HG03280 (cell line): Measurements from ENCODE around the gene GALNT18.

Experiments
- ATAC-seq: cut with Tn5 transposase; IDR thresholded peaks from one replicate; pipeline ENCODE4 v1.9.1; 2021; ENCODE audit warnings: mild to moderate bottlenecking, moderate library complexity; ENCODE audit not compliant: unreplicated experiment

Gene GALNT18

DNA sequence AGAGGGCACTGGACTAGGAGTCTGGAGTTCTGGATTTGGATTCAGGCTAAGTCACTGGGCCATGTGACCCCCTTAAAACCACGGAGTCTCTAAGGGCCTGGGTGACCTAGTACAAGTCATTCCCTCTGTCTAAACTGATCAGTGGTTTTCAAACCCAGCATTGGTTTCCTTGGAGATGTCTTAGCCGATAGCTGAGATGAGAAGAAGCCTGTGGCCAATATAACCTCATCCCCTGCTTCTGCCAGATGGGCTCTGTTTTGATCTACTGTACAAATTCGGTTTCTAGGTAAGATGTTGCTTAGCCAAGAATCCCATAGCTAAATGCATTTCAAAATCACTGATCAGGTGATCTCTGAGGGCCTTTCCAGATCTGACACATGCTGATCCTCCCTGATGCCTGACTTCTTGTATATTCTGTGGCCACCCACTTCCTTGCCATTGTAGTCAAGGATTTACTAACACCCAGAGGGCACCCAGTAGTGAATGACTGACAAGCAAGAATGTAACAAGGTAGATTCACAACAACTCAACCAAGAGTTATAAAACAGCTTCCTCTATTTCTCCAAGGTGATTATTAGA, 53.1 kb downstream of the GALNT18 start:
- no peak for ATAC-seq

DNA sequence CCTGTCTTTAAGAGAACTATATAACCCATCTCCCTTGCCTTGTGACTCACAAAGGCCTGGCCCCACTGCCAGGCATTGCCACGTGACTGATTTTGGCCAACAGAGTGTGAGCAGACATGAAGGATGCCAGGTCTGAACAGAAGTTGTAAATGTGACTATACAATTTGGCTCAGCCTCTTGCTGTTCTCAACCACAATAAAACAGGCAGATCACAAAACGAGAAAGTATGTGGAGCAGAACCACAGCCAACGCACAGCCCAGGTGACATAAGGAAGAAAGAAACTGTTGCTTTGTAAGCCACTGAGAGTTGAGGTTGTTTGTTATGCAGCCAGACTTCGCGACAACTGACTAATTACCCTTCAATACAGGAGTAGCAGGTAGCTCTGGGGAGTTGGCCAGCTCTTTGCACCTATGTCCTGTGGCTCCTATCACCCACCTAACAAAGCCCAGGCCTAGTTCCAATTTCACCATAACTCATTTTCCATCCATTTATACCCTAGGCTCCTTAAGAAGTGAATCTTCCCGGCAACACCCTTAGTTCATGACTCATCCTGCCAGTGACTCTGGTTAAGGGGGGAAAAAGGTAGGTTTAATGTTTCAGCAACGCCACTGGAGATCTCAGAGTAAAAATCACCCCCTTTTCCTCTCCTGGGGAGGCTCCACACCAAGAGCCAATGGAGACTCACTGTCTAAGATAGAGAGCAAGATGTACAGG, 53.7 kb downstream of the GALNT18 start:
- ATAC-seq = no peak

DNA sequence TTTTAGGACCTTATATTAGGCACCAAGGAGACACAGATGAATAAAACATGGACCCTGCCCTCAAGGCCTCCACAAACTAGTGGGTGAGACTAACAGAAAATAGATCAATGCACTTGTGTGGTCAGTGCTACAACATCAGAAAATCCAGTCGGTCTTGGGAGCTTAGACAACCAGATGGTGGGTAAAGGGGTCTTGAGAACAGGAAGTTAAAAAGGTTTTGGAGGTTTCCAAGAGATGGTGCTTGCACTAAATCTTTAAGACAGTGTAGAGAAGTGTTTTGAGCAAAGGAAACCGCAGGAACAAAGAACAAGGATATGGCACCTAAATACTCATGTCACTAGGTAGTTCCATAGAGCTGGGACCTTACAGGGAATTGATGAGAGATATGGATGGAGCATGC, 56.2 kb downstream of the GALNT18 start:
- no peak for ATAC-seq

DNA sequence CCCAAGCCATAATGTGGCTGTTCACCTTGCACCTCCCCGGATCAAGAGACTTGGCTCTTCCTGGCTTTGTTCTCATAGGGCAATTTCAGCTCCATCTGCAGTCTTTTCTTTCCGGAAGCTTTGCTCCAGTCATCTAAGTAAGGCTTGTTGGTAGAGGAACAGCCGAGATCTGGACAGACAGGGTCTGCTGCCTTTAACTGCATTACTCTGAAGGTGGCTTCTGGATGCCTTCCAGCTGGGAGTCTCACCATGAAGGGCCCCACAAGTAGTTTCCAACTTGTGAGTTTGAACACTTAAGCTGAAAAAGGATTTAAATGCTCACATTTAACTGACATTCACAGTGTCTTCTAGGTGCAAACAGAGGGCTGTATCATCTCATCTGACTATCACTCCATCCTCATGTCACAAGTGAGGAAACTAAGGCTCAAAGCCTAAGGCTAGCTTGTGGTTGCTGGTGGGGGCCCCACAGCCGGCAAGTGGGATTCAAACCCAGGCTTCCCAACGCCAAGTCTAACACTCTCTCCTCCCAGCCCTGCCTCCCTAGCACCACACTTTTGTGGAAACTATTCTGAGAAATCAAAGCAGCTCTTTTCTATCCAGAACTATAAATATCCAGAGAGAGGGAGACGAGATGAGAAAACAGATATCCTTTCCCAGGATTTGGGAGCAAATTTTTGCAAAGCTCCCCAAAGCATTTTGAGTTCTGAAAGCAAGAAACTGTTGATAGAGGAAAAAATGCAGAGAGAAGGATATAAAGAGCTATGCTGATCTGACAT, 58.4 kb downstream of the GALNT18 start:
- ATAC-seq = no peak

DNA sequence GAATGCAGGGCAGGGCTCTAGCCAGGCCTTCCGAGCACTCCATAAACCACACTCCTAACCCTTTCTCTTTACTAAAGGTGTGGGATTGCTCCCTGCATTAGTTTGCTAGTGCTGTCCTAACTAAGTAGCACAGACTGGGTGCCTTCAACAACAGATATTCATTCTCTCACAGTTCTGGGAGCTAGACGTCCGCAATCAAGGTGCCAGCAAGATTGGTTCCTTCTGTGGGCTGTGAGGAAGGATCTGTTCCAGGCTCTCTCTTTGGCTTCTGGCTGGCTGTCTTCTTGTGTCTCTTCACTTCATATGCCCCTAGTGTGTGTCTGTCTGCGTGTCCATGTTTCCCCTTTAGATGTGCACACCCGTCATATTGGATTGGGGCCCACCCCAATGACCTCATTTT, 59.8 kb downstream of the GALNT18 start:
- no peak for ATAC-seq

DNA sequence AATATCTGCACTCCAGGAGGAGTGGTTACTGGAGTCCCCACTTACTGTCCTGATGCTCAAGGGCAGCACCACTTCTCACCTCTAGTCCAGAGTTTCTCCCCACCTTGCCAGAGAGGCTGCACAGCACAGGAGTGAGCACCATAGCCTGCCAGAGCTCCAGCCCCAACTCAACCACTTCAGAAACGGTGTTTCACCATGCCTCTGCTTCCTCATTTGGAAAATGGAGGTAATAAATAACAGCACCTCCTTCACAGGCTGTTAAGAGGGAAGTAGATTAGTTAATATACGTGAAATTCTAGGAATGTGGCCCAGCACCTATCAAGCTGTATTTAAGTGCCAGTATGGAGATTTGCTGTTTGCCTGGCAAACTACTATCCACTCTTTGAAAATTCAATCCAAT, 63.0 kb downstream of the GALNT18 start:
- ATAC-seq = no peak

DNA sequence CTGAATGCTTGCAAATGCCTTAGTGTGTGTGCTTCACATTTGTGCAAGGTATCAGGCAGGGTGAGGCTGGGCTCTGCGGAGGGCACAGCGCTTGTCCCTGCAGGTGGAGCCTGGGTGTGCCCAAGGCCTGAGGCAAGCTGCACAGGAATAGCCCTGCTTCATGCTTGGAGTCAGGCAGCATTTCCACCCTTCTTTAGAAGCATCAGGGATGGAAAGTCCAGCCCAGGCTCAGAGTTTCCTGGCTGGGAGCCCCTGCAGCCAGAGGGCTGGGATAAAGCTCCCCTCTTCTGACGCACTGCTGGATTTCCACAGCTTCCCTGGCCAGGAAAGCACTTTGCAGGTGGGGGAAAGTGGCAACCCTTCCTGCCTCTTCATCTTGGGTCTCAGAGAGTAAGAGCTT, 63.4 kb downstream of the GALNT18 start:
- ATAC-seq = no peak

DNA sequence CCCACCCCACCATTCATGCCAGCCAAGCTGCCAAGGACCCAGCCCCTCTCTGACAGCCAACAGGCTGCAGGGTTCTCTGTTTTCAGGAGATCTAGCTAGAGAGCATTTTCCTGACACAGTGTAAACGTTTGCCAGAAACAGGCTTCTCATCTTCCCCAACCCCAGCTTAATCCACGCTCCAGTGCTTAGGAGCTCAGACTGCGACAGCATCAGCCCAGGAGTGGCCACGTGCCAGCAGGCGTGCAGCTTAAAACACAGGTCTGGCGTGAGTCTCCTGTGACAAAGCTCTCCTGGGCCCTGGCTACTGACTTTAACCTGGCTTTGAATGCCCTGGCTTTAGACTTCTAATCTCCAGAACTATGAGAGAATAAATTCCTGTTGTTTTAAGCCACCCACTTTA, 66.6 kb downstream of the GALNT18 start:
- no peak for ATAC-seq

DNA sequence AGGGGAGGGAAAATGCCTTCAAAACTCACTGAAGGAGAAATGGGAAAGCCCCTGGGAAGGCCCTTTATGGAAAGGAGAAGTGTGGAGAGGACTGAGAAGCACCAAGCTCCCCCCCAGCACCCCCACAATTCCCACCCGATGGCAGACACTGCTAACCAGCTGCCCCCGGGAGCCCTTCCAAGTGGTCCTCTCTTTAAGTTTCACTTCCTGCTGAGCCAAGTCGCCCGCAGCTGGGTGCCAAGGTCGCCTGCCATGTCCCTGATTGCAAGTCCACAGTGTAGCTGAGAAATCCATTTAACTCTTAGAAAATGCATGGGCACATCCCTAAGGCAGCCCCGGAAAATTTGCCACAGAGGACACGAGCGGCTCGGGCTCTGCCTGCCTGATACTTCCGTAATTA, 68.2 kb downstream of the GALNT18 start:
- ATAC-seq = no peak

DNA sequence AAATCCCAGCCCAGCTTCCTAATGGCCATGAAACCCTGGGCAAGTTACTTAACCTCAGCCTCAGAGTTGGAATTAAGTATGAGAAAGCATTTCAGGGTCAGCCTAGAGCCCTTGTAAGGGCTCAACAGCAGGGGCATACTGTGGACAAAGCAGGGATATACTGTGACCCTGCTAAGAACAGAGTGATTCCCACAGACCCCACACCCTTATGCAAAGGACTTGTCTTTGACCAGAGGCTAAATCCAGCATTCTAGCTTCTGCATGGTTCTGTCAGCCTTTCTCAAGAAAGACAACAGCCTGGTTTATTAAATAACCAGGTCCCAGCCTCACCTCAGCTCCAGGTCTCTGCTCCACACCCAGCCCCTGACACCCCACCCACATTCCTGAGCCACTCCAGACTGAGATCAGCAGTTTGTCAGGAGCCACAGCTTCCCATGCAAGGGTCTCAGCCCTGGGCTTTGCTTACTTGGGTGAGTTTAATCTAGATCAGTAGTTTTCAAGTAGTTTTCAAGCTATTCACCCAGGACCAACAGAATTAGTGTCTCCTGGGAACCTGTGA, 69.2 kb downstream of the GALNT18 start:
- no peak for ATAC-seq

DNA sequence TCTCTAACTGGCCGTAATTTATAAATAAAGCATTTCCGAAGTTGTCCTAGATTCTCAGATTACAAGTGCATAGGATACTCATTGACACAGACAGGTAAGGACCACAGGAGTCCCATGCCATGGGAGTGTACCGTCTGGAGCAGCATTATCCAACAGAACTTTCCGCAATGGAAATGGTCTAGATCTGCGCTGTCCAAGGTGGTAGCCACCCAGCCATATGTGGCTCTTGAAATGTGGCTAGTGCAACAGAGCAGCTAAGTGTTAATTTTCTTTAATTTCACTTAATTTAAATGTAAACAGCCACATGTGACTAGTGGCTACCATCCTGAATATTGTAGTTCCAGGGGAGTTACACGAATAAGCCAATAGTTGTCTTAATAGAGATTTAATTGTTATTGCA, 71.3 kb downstream of the GALNT18 start:
- ATAC-seq = no peak

DNA sequence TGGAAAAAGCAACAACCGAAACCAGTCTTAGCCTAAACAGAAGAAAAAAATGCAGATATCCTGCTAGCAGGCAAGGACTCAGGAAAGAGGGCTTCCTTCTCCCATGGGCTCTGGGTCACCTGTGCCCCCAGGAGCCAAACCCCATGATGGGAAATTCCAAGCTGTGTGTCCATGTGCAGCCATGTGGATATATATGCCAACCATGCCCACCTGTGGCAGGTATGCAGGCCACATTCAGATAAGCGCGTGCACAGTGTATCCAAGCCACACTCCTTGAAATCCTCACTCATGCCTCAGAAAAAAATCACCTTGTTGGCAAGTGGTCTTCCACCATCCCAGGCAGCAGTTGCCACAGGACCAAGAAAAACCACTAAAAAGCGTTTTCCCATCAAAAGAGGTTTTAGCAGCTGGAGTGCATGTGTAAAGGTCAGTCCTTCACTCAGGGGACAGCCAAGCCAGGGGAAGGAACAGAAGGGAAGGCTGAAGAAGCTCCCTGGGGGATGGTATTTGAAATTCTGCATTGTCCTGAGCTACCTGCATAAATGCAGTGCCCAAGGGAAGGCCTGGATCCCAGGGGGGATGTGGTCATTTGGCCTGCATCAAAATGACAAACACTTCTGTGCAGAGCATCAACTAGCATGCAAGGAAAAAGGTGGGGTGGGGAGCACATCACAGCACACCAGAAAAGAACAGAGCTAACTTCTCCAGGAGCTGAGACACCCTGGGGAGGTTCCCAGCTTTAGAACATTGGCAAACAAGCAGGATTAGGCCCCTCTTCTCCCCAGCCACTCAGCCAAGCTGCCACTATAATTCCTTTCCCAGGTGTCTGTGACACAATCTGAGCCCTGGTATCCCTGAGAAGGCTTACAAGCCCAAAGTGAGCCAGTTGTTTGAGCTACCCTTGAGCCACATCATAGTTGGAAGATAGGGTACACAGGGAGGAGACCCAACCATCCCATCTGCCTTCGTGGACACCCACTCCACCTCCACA, 76.2 kb downstream of the GALNT18 start:
- no peak for ATAC-seq

DNA sequence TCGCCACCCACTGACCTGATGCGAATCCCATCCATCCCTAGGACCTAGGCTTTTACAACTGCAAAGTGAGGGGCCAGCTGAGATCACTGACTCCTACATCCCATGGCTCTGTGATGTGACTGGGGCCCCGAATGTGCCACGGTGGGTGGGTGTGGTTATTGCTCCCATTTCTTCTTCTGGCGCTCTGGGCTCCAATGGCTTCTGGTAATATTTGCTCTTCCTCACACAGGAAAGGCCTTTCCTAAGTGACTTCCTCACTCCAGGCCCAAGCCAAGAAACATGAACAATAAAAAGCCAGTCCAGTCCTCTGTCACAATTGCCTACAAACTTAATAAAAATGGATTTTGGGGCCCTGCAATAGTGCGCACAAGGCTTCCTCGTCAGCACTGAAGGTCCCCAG, 78.1 kb downstream of the GALNT18 start:
- no peak for ATAC-seq

DNA sequence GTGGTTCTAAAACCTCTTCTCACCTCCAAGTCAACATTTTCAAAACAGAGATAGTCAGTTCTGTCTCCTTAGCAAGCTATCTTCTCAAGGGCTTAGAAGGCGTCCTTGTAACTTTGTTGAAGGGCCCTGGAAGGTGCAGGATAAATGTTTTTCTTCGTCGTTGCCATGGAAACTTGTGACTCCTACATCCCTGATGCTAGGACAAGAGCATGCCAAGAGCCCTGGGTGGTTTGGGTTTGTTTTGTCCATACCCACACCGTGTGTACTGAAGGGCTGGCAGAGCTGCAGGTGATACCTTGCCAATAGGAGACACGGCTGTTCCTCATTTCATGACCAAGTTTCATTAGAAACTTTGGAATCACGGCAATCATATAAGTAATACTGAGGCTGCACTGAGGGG, 81.6 kb downstream of the GALNT18 start:
- no peak for ATAC-seq

DNA sequence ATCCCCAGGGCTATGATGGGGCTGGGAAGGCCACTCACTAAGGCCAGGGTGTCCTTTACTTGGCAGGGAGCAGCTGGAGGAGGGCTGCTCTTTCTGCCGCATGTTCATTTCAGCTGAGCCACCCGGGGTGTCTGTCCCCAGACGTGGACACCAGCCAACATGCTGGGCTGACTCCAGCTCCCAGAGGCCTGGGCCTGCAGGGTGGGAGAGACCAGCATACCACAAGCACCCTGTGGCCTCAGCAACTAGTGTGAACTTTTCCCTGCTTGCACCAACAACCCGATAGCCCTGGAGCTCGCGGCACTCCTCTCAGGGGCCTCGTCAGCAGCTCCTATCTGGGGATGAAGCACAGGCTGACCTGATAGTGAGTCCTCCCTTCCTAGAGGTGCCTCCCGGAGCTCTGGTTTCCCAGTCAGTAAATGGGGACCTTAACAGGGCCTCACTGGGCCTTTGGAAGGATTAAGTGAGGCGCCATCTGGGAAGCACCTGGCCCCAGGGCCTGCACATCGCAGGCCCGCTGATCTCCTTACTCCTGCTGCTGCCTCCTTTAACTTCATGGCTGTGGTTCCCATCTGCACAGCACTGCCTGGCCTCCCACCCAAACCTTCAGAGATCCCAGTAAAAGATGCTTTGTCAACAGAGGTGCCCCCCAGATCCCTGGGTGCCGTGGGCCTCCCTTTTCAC, 83.4 kb downstream of the GALNT18 start:
- ATAC-seq = no peak

DNA sequence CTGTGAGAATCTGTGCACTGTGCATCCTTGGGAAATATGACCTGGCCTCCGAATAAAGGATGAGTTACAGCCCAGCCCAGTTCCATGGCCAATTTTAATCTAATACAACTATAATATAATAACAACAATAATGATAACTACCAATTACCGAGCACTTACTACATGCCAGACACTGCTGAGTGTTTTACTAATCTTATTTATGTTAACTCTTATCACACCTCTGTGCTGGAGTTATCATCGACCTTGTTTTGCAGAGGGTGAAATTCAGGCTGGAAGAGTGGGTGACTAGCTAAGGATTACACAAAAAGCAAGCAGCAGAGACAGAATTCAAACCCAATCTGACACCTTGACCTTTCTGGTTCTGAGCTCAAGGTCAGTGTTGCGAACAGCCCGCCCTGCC, 83.9 kb downstream of the GALNT18 start:
- no peak for ATAC-seq

DNA sequence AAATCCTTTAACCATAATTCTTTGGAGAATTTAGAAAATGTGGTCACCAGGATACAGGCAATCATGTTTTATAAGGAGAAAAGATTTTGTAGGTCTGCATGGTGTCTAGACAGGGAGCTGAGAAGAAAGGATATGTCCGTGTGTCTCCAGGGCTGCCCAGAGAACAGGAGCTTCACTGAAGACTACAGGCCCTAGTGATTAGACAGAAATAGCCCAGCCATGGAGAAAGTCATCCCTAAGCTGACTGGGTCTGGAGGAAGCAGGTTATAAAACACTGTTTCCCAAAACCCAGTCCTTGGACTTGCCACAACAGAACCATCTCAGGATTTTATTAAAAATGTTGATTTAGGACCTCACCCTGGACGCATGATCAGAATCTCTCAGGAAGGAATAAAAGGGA, 84.4 kb downstream of the GALNT18 start:
- ATAC-seq = no peak

DNA sequence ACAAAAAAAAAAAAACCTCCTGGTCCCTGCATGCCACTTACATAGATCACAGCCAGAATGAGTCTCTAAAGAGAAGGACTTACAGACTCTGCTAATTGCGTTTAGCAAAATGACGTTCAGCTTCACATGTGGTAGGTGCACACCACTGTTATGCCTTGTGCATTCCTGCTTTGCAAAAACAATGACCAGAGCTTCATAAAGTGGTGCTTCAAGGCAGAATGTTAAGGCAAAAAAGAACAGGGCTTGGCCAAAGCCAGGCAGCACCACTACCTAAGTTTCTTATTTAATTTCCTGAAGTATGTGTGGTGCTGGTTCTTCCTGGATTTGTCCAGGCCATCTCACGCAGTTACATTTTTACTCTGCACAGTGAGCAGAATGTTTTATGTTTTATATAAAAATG, 85.2 kb downstream of the GALNT18 start:
- no peak for ATAC-seq

DNA sequence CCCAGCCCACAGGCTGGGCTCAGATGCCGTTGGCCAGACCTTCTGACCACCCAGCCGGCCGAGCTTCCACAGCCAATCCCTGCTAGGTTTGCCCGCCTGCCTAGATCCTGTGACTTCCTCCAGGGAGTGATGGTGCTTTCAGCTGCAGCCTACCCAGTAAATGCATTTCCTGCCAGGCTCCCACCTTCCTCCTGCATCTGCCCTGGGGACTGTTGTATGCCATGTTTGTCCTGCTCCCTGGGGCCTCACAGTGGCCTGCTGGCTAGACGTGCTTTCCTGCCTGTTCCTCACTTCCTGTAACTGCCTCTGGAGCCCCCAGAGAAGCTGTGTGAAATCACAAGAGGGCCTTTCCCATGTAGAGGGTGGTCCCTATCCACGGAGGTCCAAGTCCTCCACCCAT, 86.2 kb downstream of the GALNT18 start:
- ATAC-seq = no peak

DNA sequence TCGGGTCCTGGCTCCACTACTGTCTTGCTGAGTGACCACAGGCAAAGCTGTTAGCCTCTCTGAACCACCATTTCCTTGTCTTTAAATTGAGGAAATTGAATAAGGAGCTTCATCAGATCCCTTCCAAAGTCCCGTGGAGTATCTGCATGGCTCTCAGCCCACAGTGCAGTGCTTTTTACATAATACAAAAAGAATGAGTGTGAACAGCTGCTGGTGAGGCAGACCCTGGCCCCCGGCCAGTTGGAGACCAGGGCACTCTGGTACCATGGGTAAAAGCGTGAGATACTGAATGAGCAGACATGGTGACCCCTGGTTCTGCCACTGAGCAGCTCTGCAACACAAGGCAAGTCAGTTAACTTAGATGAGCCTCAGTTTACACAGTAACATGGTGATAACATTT, 86.8 kb downstream of the GALNT18 start:
- no peak for ATAC-seq
